Lower leg skin (tissue), 3 donors: ENCODE data around the gene IFI44.

Experiments used
- POLR2A ChIP-seq, 2 donors: fragments of 450-650 bp; IDR thresholded peaks; one replicate each; pipeline ENCODE4 v1.6.1; 2016 to 2017; ENCODE audit warnings: antibody characterized with exemption in 2 of 2, mild to moderate bottlenecking in 1 of 2, moderate library complexity in 1 of 2
- TF ChIP-seq, protein P1 (sequence below), 3 donors: fragments of 450-650 bp; IDR thresholded peaks; one replicate each; pipeline ENCODE4 v1.5.1; 2016; ENCODE audit warnings: antibody characterized with exemption in 3 of 3, mild to moderate bottlenecking in 3 of 3, moderate library complexity in 2 of 3

GRCh38 chr1:78624035-78624434 is 25.6 kb upstream of the IFI44 start:
- TF ChIP-seq, protein P1, sequence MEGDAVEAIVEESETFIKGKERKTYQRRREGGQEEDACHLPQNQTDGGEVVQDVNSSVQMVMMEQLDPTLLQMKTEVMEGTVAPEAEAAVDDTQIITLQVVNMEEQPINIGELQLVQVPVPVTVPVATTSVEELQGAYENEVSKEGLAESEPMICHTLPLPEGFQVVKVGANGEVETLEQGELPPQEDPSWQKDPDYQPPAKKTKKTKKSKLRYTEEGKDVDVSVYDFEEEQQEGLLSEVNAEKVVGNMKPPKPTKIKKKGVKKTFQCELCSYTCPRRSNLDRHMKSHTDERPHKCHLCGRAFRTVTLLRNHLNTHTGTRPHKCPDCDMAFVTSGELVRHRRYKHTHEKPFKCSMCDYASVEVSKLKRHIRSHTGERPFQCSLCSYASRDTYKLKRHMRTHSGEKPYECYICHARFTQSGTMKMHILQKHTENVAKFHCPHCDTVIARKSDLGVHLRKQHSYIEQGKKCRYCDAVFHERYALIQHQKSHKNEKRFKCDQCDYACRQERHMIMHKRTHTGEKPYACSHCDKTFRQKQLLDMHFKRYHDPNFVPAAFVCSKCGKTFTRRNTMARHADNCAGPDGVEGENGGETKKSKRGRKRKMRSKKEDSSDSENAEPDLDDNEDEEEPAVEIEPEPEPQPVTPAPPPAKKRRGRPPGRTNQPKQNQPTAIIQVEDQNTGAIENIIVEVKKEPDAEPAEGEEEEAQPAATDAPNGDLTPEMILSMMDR (IDR thresholded peaks at IDR 0.05), result no peak
- TF ChIP-seq POLR2A (IDR thresholded peaks at IDR 0.05), result no peak
